DMS53 (cell line): Measurements from ENCODE around the gene LRRC27.
A peak's percentile ranks its signal among the peaks of the same experiment; 100 is the strongest.

ENCODE experiments used
- DNase-seq: peaks from one replicate; lab custom pipeline; 2025; lab: John Stamatoyannopoulos, UW

Gene LRRC27

GRCh38 chr10:132301371-132302330, 30.3 kb upstream of the LRRC27 start:
- no peak for DNase-seq

- no peak for DNase-seq
Measured at GRCh38 chr10:132302421-132303310, 29.3 kb upstream of the LRRC27 start.

GRCh38 chr10:132303361-132304115, 28.5 kb upstream of the LRRC27 start:
- no peak for DNase-seq

- DNase-seq: no peak
Measured at GRCh38 chr10:132304756-132305509, 27.1 kb upstream of the LRRC27 start.

GRCh38 chr10:132305654-132306342, 26.2 kb upstream of the LRRC27 start:
- DNase-seq: no peak

- no peak for DNase-seq
Measured at GRCh38 chr10:132306343-132306685, 25.7 kb upstream of the LRRC27 start.

GRCh38 chr10:132306864-132307751, 24.9 kb upstream of the LRRC27 start:
- DNase-seq: peak; percentile 92

- peak; percentile 91 for DNase-seq
Measured at GRCh38 chr10:132307823-132308586, 24.0 kb upstream of the LRRC27 start, which contains the start of gene STK32C. STK32C (minus strand) TSS chr10:132307950; CDS start chr10:132307833, 117 bp downstream.

- peak; percentile 58 for DNase-seq
Measured at GRCh38 chr10:132308587-132309470, 23.2 kb upstream of the LRRC27 start.

GRCh38 chr10:132309471-132309865, 22.5 kb upstream of the LRRC27 start:
- DNase-seq: no peak

GRCh38 chr10:132309879-132310591, 22.0 kb upstream of the LRRC27 start:
- no peak for DNase-seq

GRCh38 chr10:132310701-132311337, 21.2 kb upstream of the LRRC27 start:
- DNase-seq: no peak

- peak; percentile 89 for DNase-seq
Measured at GRCh38 chr10:132311338-132311939, 20.6 kb upstream of the LRRC27 start.

- DNase-seq: no peak
Measured at GRCh38 chr10:132313305-132313704, 18.7 kb upstream of the LRRC27 start.

- DNase-seq: no peak
Measured at GRCh38 chr10:132313865-132314264, 18.1 kb upstream of the LRRC27 start.

GRCh38 chr10:132314336-132314735, 17.7 kb upstream of the LRRC27 start:
- DNase-seq: no peak
